Skeletal muscle tissue (tissue), 4 donors: ENCODE results near the gene TMPRSS4. TPM values are rescaled to one million over a fixed set of nuclear protein-coding genes. Genes with fewer than 3 reads are reported as not detected.

ENCODE experiments used
- H3K27ac ChIP-seq: one replicate; pipeline ENCODE4 v1.7.0; 2013; ENCODE audit warnings: mild to moderate bottlenecking, low read depth, low read length, inconsistent platforms
- H3K27me3 ChIP-seq, 3 donors: one replicate each; pipeline ENCODE4 v1.7.0; 2013; ENCODE audit warnings: low read length in 3 of 3; ENCODE audit not compliant: control insufficient read depth in 3 of 3, insufficient read depth in 3 of 3
- H3K36me3 ChIP-seq, 3 donors: one replicate each; pipeline ENCODE4 v1.7.0; 2013; ENCODE audit warnings: low read length in 3 of 3; ENCODE audit not compliant: control insufficient read depth in 3 of 3, insufficient read depth in 3 of 3
- H3K4me1 ChIP-seq, 3 donors: one replicate each; pipeline ENCODE4 v1.7.0; 2013; ENCODE audit warnings: low read length in 3 of 3, mild to moderate bottlenecking in 3 of 3; ENCODE audit not compliant: control insufficient read depth in 3 of 3, insufficient read depth in 3 of 3
- H3K4me3 ChIP-seq, 3 donors: one replicate each; pipeline ENCODE4 v1.7.0; 2013; ENCODE audit warnings: low read length in 3 of 3
- H3K9ac ChIP-seq, 3 donors: one replicate each; pipeline ENCODE4 v1.7.0; 2013; ENCODE audit warnings: low read length in 3 of 3, mild to moderate bottlenecking in 3 of 3, moderate library complexity in 2 of 3, low read depth in 1 of 3
- H3K9me3 ChIP-seq, 3 donors: one replicate each; pipeline ENCODE4 v1.7.0; 2013; ENCODE audit warnings: low read length in 3 of 3; ENCODE audit not compliant: control insufficient read depth in 3 of 3
- total RNA-seq: library from RNA; depleted of rRNA; stranded (reverse); fragments of >200 nt; gene quantifications from one replicate; pipeline ENCODE4 v1.2.3, GENCODE V29; 2014
- donor health status: Osteomylitis.

TMPRSS4 gene
- total RNA-seq, 1 donor from 2014 or later, result not detected

DNA sequence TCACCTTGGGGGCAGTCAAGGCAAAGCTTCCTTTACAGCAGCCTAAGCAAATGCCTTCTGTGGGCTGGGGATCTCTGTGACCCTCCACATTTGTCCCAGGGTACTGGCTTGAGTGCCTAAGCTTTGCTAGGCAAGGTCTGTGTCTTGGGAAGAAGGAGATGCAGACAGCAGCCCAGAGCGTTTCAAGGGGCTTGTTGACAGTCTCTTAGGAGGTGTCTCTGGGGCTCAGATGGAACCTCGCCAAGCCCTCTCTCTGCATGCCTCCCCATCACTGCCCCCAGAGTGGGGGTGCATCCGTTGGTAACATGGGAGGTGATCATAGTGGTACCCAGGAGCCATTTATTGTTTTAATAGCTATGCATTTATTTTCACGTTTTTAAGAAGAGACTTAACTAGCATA lies 29.1 kb upstream of the TMPRSS4 start:
- Histone ChIP-seq H3K4me3 (no peak overlapping the region), H3K4me1 (no peaks in the 10 kb centered on the region), H3K27ac (no peak overlapping the region), H3K9me3 (no peaks in the 10 kb centered on the region), H3K36me3 (no peaks in the 10 kb centered on the region), H3K9ac (no peak overlapping the region), H3K27me3 (peaks cover 0 to 6% (median 0%) of the 10 kb centered on the region in 3 donors)

DNA sequence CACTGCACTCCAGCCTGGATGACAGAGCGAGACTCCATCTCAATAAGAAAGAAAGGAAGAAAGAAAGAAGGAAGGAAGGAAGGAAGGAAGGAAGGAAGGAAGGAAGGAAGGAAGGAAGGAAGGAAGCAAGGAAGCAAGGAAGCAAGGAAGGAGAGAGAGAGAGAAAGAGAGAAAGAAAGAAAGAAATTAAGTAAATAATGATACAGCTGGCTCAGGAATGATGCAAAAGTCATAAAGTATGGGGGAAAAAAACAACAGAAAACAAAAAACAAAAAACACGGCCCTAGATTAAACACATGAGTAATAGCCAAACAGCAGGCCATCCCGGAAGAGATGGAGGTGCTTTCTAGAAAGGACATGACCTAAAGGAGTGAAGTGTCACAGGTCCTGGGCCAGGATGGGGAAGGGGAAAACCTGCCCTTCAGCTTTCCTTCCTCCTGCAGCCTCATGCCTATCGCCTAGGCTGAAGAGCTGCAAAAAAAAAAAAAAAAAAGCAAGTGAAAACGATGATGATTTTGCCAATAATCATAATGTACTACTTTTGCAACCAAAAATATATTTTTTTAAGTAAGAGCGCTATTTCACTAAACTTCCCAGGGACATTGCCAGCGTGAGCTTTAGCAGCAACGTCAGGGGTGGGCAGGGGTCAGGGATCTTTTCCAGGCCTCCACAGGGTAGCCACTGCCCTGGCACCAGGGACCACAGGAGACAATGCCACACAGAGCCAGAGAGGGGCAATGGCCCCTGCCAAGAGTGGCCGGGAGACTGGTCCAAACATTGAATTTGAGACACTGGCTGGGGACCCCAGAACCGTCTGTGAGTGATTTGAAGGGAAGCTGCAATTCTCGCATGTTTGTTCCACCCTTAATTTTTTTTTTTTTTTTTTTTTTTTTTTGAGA lies 28.2 kb upstream of the TMPRSS4 start:
- H3K9me3 ChIP-seq, result no peaks in the 10 kb centered on the region
- no peak overlapping the region for H3K27ac ChIP-seq
- no peaks in the 10 kb centered on the region for H3K36me3 ChIP-seq
- H3K4me1 ChIP-seq, result peaks cover 0 to 2% (median 0%) of the 10 kb centered on the region in 3 donors
- peaks cover 0 to 6% (median 0%) of the 10 kb centered on the region in 3 donors for H3K27me3 ChIP-seq
- no peak overlapping the region for H3K4me3 ChIP-seq
- H3K9ac ChIP-seq, result no peak overlapping the region

DNA sequence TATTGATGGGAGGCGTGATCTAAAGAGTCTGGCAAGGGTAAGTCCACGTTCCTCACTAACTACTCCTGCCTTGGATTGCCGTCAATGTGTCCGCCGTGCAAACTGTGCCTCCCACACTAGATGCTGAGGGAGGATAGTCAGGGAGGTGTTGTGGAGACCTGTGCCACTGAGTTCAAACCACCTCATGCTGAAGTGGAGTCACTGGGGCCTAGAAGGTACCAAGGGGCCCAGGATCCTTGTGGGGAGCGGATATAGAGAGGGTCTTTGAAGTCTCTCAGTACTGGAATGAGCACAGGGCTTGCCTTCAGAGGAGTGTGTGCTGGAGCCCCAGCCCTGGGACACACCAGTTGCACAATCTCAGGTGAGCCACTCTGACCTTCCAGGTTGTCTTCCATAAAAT lies 27.1 kb upstream of the TMPRSS4 start:
- Histone ChIP-seq H3K4me1 (peaks cover 0 to 2% (median 0%) of the 10 kb centered on the region in 3 donors), H3K27me3 (peaks cover 0 to 6% (median 0%) of the 10 kb centered on the region in 3 donors), H3K36me3 (no peaks in the 10 kb centered on the region), H3K4me3 (no peak overlapping the region), H3K9me3 (no peaks in the 10 kb centered on the region), H3K27ac (no peak overlapping the region), H3K9ac (no peak overlapping the region)

DNA sequence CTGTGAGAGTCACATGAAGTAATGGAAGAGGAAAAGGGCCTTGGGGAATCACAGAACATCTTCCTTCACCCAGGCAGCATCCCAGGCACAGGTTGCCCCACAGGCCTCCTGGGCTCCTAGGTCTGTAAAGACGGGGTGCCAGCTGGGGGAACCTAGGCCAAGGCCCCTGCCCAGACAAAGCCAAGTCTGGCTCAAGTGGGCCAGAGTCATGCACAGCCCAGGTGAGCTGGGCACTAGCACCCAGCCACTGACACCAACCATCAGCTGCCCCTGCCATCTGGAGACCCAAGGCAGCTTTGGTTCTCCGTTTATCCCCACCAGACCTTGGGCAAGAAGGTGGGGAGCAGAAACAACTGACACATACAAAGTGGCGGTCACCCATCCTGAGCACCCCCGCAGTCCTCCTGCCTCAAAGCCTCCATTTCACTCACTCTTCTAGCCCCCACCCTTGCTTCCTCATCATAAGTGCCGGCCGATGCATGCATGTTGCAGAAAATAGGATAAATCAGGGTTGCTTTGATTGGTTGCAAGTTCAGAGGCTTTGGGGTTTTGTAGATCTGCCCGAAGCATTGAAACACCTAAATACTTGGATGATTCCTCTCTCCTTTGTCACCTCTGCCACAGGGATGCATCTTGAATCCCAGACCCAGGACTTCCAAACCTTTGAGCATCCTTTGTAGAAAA lies 26.5 kb upstream of the TMPRSS4 start:
- Histone ChIP-seq H3K27ac (no peak overlapping the region), H3K4me3 (no peak overlapping the region), H3K36me3 (no peaks in the 10 kb centered on the region), H3K4me1 (peaks cover 0 to 2% (median 0%) of the 10 kb centered on the region in 3 donors), H3K9ac (no peak overlapping the region), H3K27me3 (peaks cover 0 to 6% (median 0%) of the 10 kb centered on the region in 3 donors), H3K9me3 (no peaks in the 10 kb centered on the region)

DNA sequence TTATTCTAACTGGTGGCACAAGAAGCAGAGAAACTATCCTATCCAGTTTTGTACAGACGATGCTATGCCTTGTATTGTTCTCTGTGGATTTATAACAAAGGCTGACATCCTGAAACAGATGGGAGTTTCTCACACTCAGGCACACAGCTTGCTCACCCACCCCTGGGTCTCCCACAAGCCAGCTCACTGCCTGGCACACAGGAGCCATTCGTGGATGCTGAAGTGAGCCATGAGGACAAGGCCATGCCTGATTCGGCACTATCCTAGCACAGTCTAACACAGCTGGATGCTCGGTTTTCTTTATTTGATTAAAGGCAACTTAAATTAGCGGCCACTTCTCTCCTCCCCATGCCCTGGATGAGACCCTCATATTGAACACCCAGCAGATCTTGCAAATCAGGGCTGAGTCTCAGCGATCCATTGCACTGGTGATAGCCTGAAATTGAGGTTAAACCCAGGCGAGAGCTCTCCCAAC lies 25.7 kb upstream of the TMPRSS4 start:
- H3K9ac ChIP-seq, result no peak overlapping the region
- peaks cover 0 to 2% (median 0%) of the 10 kb centered on the region in 3 donors for H3K4me1 ChIP-seq
- H3K36me3 ChIP-seq, result no peaks in the 10 kb centered on the region
- no peak overlapping the region for H3K27ac ChIP-seq
- peaks cover 0 to 6% (median 0%) of the 10 kb centered on the region in 3 donors for H3K27me3 ChIP-seq
- no peaks in the 10 kb centered on the region for H3K9me3 ChIP-seq
- no peak overlapping the region for H3K4me3 ChIP-seq

DNA sequence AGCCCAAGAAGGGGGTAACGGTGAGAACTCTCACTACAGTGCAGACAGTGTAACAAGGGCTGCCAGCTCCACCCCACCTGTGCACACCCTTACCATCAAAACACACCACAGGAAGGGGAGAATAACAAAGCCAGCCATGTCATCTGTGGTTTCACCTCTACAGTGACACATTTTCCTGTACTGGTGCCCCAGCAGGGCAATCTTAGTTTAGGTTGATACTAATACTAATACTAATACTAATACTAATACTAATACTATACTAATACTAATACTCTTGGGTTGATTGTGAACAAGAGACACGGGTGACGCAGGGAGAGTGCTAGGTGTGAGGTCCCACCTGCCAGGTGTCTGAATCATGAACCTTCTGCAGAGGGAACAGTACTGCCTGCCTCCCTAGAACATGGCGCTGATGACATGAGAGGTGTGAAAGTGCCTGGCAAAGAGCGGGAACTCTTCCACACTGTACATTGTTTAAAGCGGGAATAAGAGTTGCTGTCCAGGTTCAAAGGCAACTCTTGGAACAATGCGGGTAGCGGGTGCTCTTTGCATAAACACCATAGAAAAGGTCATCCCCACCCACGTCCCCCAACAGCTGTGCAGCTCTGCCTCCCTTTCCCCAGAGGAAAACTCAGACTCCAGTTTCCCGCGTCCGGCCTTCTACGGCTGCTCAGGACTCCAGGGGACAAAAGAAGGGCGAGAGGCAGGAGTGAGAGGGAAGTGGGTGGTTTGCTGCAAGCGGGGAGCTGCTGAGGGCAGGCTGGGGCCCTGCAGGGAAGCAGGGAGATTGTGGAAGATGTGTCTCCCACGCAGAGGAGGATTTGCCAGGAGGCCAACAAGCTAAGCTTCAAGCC lies 25.0 kb upstream of the TMPRSS4 start:
- H3K4me3 ChIP-seq, result no peak overlapping the region
- H3K9me3 ChIP-seq, result no peaks in the 10 kb centered on the region
- H3K27ac ChIP-seq, result no peak overlapping the region
- H3K27me3 ChIP-seq, result peaks cover 0 to 6% (median 0%) of the 10 kb centered on the region in 3 donors
- no peaks in the 10 kb centered on the region for H3K36me3 ChIP-seq
- H3K9ac ChIP-seq, result no peak overlapping the region
- peaks cover 0 to 2% (median 0%) of the 10 kb centered on the region in 3 donors for H3K4me1 ChIP-seq

DNA sequence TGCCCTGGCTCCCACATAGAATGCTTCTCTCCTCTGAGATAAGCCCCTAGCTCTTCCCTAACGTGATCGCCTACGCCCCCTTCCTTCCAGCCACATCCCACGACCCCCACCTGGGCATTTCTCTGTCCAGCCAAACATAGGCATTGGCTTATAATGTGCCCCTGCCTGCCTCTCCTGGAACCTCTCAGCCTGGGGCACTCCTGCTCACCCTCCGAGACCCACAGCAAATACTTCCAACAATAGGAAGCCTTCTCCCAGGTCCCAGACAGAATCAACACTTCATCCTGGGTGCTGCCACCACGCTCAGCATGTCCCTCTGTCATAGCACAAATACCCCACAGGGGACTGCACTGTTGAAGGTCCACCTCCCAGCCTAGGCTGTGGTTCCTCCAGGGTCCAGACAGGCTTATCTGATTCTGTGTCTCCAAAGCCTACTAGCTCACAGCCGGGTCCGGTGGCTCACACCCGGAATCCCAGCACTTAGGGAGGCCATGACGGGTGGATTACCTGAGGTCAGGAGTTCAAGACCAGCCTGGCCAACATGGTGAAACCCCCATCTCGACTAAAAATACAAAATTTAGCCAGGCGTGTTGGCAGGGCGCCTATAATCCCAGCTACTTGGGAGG lies 24.2 kb upstream of the TMPRSS4 start:
- no peaks in the 10 kb centered on the region for H3K9me3 ChIP-seq
- peaks cover 0 to 2% (median 0%) of the 10 kb centered on the region in 3 donors for H3K27me3 ChIP-seq
- no peak overlapping the region for H3K27ac ChIP-seq
- no peak overlapping the region for H3K9ac ChIP-seq
- no peaks in the 10 kb centered on the region for H3K36me3 ChIP-seq
- peaks cover 0 to 2% (median under 1%) of the 10 kb centered on the region in 3 donors for H3K4me1 ChIP-seq
- H3K4me3 ChIP-seq, result no peak overlapping the region

DNA sequence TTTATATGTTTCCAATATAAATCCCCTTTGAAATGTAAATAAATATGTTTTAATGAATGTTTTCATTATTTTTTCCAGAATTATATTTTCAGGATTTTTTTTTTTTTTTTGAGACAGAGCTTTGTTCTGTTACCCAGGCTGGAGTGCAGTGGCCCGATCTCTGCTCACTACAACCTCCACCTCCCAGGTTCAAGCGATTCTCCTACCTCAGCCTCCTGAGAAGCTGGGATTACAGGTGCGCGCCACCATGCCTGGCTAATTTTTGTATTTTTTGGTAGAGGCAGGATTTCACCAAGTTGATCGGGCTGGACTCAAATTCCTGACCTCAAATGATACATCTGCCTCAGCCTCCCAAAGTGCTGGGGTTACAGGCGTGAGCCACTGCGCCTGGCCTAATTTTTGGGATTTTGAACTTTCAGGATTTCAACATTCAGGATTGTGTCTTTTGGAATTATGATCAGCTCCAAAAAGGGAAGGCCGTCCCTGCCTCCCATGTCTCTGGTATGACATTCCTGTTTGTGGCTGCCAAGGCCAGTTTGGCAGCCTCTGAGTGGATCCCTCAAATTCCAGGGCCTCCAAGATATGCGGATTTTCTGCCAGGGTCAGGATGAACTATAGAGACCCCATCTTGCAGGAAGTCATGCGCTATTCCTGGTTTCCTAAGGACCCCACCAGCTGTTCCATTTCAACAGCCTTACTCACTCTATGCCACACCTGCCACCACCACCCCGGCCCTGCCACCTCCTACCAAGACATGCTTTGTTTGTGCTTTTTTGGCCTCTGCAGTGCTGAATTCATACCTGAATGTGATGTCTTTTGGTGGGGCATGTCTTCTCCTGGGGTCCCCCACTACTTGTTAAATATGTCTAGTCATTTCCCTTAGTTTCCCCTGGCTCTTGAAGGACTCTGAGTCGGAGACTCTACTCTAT lies 21.9 kb upstream of the TMPRSS4 start:
- H3K36me3 ChIP-seq, result no peaks in the 10 kb centered on the region
- H3K27ac ChIP-seq, result no peak overlapping the region
- no peaks in the 10 kb centered on the region for H3K9me3 ChIP-seq
- H3K27me3 ChIP-seq, result peaks cover 0 to 7% (median 0%) of the 10 kb centered on the region in 3 donors
- no peak overlapping the region for H3K9ac ChIP-seq
- peaks cover 0 to 9% (median 4%) of the 10 kb centered on the region in 3 donors for H3K4me1 ChIP-seq
- no peak overlapping the region for H3K4me3 ChIP-seq
